Transverse colon (tissue), 4 donors: ENCODE data around the gene PITPNM2. TPM values are rescaled to one million over a fixed set of nuclear protein-coding genes. Genes with fewer than 3 reads are reported as not detected.

Experiments used
- DNase-seq: peaks from one replicate; pipeline ENCODE4 v3.0.0-alpha.2; 2019
- H3K27ac ChIP-seq, 4 donors: fragments of 200-600 bp; sonication (generic); 2 replicates each; pipeline ENCODE4 v1.5.1; 2016 to 2018; ENCODE audit warnings: inconsistent platforms in 4 of 4
- H3K27me3 ChIP-seq: fragments of 200-600 bp; sonication (generic); 2 replicates; pipeline ENCODE4 v1.5.1; 2017; ENCODE audit warnings: inconsistent platforms
- H3K36me3 ChIP-seq, 4 donors: fragments of 200-600 bp; sonication (generic); 2 replicates each; pipeline ENCODE4 v1.5.1; 2017 to 2019; ENCODE audit warnings: inconsistent platforms in 4 of 4
- H3K4me1 ChIP-seq, 4 donors: fragments of 200-600 bp; sonication (generic); 2 replicates each; pipeline ENCODE4 v1.5.1; 2017 to 2020; ENCODE audit warnings: inconsistent platforms in 4 of 4
- H3K4me3 ChIP-seq, 4 donors: fragments of 200-600 bp; sonication (generic); 1 replicate in 1 of 4; 2 replicates in 3 of 4; pipeline versions ENCODE4 v1.5.1 to v1.6.1; 2017 to 2019; ENCODE audit warnings: inconsistent platforms in 4 of 4
- H3K9me3 ChIP-seq, 2 donors: fragments of 200-600 bp; sonication (generic); 2 replicates each; pipeline ENCODE4 v1.5.1; 2017 to 2019; ENCODE audit warnings: inconsistent platforms in 2 of 2
- CTCF ChIP-seq, 5 experiments: fragments of 200-600 bp in 3 of 5; fragments of 450-650 bp in 2 of 5; sonication (generic) in 3 of 5; IDR thresholded peaks; 1 replicate in 2 of 5; 2 replicates in 3 of 5; pipeline ENCODE4 v1.5.1; 2016 to 2017; ENCODE audit warnings: antibody characterized with exemption in 5 of 5, inconsistent platforms in 3 of 5, mild to moderate bottlenecking in 2 of 5, moderate library complexity in 1 of 5
- EP300 ChIP-seq: sonication (generic); formaldehyde crosslinking; IDR thresholded peaks from one replicate; pipeline ENCODE4 v1.6.1; 2017; ENCODE audit warnings: antibody characterized with exemption, low read depth
- POLR2A ChIP-seq: fragments of 450-650 bp; IDR thresholded peaks from one replicate; pipeline ENCODE4 v1.6.1; 2016; ENCODE audit warnings: antibody characterized with exemption, mild to moderate bottlenecking, moderate library complexity
- POLR2AphosphoS5 ChIP-seq, 3 donors: sonication (generic); formaldehyde crosslinking; IDR thresholded peaks; one replicate each; pipeline ENCODE4 v1.6.1; 2016; ENCODE audit warnings: antibody characterized with exemption in 3 of 3
- whole genome bisulfite sequencing, 2 donors: methylation state at CpG; one replicate each; pipeline ENCODE4 v1.1.5; 2018; ENCODE audit warnings: low coverage in 1 of 2; 5-methylcytosine and 5-hydroxymethylcytosine counted together
- in situ Hi-C, 4 donors: fragments of 200-750 bp; cut with MboI; loops; one replicate each; pipeline versions ENCODE4 v1.15.0 to v1.15.1; 2017; ENCODE audit warnings: low sequenced_read_pairs in 3 of 4, low pct_ligation_motif_present in 1 of 4, low pct_unique_long_range_greater_than_20kb in 1 of 4
- intact Hi-C: fragments of 100-400 bp; cut with DNase I; formaldehyde crosslinking; loops from one replicate; pipeline ENCODE4 v1.15.1; 2023; ENCODE audit warnings: low total_unique reads
- total RNA-seq, 4 donors: library from RNA; depleted of rRNA; stranded (reverse); fragments of >200 nt; gene quantifications; one replicate each; pipeline ENCODE4 v1.1.0, GENCODE V29; 2016

The PITPNM2 gene
- total RNA-seq, 4 donors from 2014 or later, result 10.5 to 19.8 (median 14.3) TPM

GRCh38 chr12:123149501-123150274, 1.2 kb downstream of the PITPNM2 start:
- TF ChIP-seq POLR2A, result no peak
- TF ChIP-seq EP300, result no peak
- no peak for TF ChIP-seq CTCF (IDR thresholded peaks at IDR 0.05)
- no peak for TF ChIP-seq POLR2AphosphoS5 (IDR thresholded peaks at IDR 0.05)
- peaks cover 5 to 35% (median 26%) of the 10 kb centered on the region in 4 donors for H3K4me1 ChIP-seq
- H3K36me3 ChIP-seq, result no peaks in the 10 kb centered on the region
- DNase-seq, result no peak
- H3K9me3 ChIP-seq, result no peaks in the 10 kb centered on the region
- intact Hi-C loops (no loop called here), in situ Hi-C loops (loop anchor here in 2 of 4 donors (10.0 kb wide), 1 partner anchor 105 kb away; no protein-coding TSS in a partner anchor)
- peak overlapping the region; percentile 83 to 95 (median 92) for H3K27ac ChIP-seq
- no peaks in the 10 kb centered on the region for H3K27me3 ChIP-seq
- peak overlapping the region; percentile 60 to 77 (median 64) for H3K4me3 ChIP-seq
- 31% methylated on average over 22 of the region's 22 CpGs; no CpG with 5 or more reads in 1 of the 2 donors for WGBS, 2 donors

GRCh38 chr12:123149088-123149487, 1.8 kb downstream of the PITPNM2 start:
- 81 to 92% methylated on average over 2 to 3 of the region's 3 CpGs for WGBS, 2 donors
- in situ Hi-C loops, result loop anchor here in 2 of 4 donors (10.0 kb wide), 1 partner anchor 104 kb away; no protein-coding TSS in a partner anchor
- Histone ChIP-seq H3K9me3 (no peaks in the 10 kb centered on the region), H3K27ac (peak overlapping the region; percentile 83 to 95 (median 92)), H3K36me3 (no peaks in the 10 kb centered on the region), H3K27me3 (no peaks in the 10 kb centered on the region), H3K4me3 (peak overlapping the region in 3 of 4 donors; percentile 60 to 68 (median 61)), H3K4me1 (peaks cover 5 to 35% (median 26%) of the 10 kb centered on the region in 4 donors)
- DNase-seq, result no peak
- TF ChIP-seq CTCF (IDR thresholded peaks at IDR 0.05), result no peak
- TF ChIP-seq POLR2AphosphoS5 (IDR thresholded peaks at IDR 0.05), result peak in 1 of 3 donors; percentile 39
- TF ChIP-seq POLR2A, result peak; percentile 16
- intact Hi-C loops, result no loop called here

- in situ Hi-C loops (loop anchor here in 2 of 4 donors (10.0 kb wide), 1 partner anchor 104 kb away; no protein-coding TSS in a partner anchor), intact Hi-C loops (no loop called here)
- Histone ChIP-seq H3K4me1 (peaks cover 8 to 37% (median 28%) of the 10 kb centered on the region in 4 donors), H3K9me3 (no peaks in the 10 kb centered on the region), H3K4me3 (no peak overlapping the region), H3K27me3 (no peaks in the 10 kb centered on the region), H3K36me3 (no peaks in the 10 kb centered on the region), H3K27ac (peak overlapping the region; percentile 83 to 95 (median 92))
- no peak for DNase-seq
- TF ChIP-seq EP300 (no peak), POLR2A (no peak), POLR2AphosphoS5 (IDR thresholded peaks at IDR 0.05) (no peak), CTCF (IDR thresholded peaks at IDR 0.05) (no peak)
- 74% methylated on average over 5 of the region's 5 CpGs; no CpG with 5 or more reads in 1 of the 2 donors for WGBS, 2 donors
These were observed 2.2 kb downstream of the PITPNM2 start for GRCh38 chr12:123148655-123149054.

GRCh38 chr12:123148223-123148622, 2.7 kb downstream of the PITPNM2 start:
- in situ Hi-C loops, result loop anchor here in 2 of 4 donors (10.0 kb wide), 1 partner anchor 103 kb away; no protein-coding TSS in a partner anchor
- Histone ChIP-seq H3K27ac (peak overlapping the region in 3 of 4 donors; percentile 10 to 95 (median 91)), H3K4me3 (no peak overlapping the region), H3K4me1 (peaks cover 12 to 41% (median 32%) of the 10 kb centered on the region in 4 donors), H3K27me3 (no peaks in the 10 kb centered on the region), H3K9me3 (no peaks in the 10 kb centered on the region), H3K36me3 (no peaks in the 10 kb centered on the region)
- TF ChIP-seq EP300, result no peak
- no peak for TF ChIP-seq POLR2A
- TF ChIP-seq CTCF (IDR thresholded peaks at IDR 0.05), result no peak
- no peak for TF ChIP-seq POLR2AphosphoS5 (IDR thresholded peaks at IDR 0.05)
- DNase-seq, result no peak
- WGBS, 2 donors, result 77 to 80% methylated on average over 1 to 9 of the region's 9 CpGs
- intact Hi-C loops, result no loop called here
